LHCN-M2 (cell line): ENCODE data around the gene MPP3. TPM values are rescaled to one million over a fixed set of nuclear protein-coding genes. Genes with fewer than 3 reads are reported as not detected.
"Not testable (repeated sequence)": the region's sequence is repeated elsewhere in the genome, so short reads cannot be mapped to it uniquely, and the experiment has no call there.

Source experiments
- DNase-seq: peaks from one replicate; pipeline ENCODE4 v3.0.0-alpha.2; 2012; ENCODE audit warnings: low read depth
- polyA plus RNA-seq: library from polyadenylated mRNA; unstranded; fragments of >200 nt; gene quantifications from one replicate; pipeline ENCODE4 v1.2.1, GENCODE V29; 2012; ENCODE audit warnings: missing spikeins
- total RNA-seq: library from RNA; depleted of rRNA; stranded (reverse); fragments of >200 nt; gene quantifications from 2 replicates; pipeline ENCODE4 v1.2.3, GENCODE V29; 2014; rRNA removed

The MPP3 gene
- 4.1 and 6.7 TPM in 2 replicates for total RNA-seq
- polyA plus RNA-seq, result 3.3 TPM

- peak; percentile 52 for DNase-seq
These were observed at the start of gene MPP3 for GRCh38 chr17:43832976-43833829. MPP3 (minus strand) TSS chr17:43833146; CDS start chr17:43831906, 1,240 bp downstream.

- no peak for DNase-seq
These were observed 49.0 kb upstream of the MPP3 start for GRCh38 chr17:43881758-43882505.

- DNase-seq, result no peak
These were observed 48.2 kb upstream of the MPP3 start for GRCh38 chr17:43881181-43881580.

GRCh38 chr17:43880420-43880991 lies 47.6 kb upstream of the MPP3 start:
- peak; percentile 49 for DNase-seq

GRCh38 chr17:43879723-43880419 lies 46.9 kb upstream of the MPP3 start:
- no peak for DNase-seq

GRCh38 chr17:43878260-43879175 lies 45.6 kb upstream of the MPP3 start:
- peak; percentile 76 for DNase-seq

GRCh38 chr17:43877451-43878155 lies 44.7 kb upstream of the MPP3 start:
- DNase-seq, result no peak

GRCh38 chr17:43877031-43877430 lies 44.1 kb upstream of the MPP3 start:
- no peak for DNase-seq

- no peak for DNase-seq
These were observed 42.7 kb upstream of the MPP3 start for GRCh38 chr17:43875476-43876147.

- DNase-seq, result no peak
These were observed 41.3 kb upstream of the MPP3 start for GRCh38 chr17:43874293-43874692.

- DNase-seq, result no peak
These were observed 40.9 kb upstream of the MPP3 start for GRCh38 chr17:43873815-43874214.

GRCh38 chr17:43873091-43873490 lies 40.1 kb upstream of the MPP3 start:
- DNase-seq, result no peak

GRCh38 chr17:43871946-43872690 lies 39.2 kb upstream of the MPP3 start:
- no peak for DNase-seq

GRCh38 chr17:43869031-43869430 lies 36.1 kb upstream of the MPP3 start:
- not testable (repeated sequence) for DNase-seq

- DNase-seq, result no peak
These were observed 35.5 kb upstream of the MPP3 start for GRCh38 chr17:43868226-43868994.

GRCh38 chr17:43864161-43864984 lies 31.4 kb upstream of the MPP3 start:
- no peak for DNase-seq

- DNase-seq, result no peak
These were observed 29.0 kb upstream of the MPP3 start for GRCh38 chr17:43861960-43862359.
